Right lobe of liver (tissue), 6 donors: ENCODE measurements around the gene RNF223. TPM values are rescaled to one million over a fixed set of nuclear protein-coding genes. Genes with fewer than 3 reads are reported as not detected.

Experiments used
- ATAC-seq, 4 donors: fragments of 200-7000 bp; cut with Tn5 transposase; one replicate each; pipeline ENCODE4 v1.9.1; 2020; ENCODE audit warnings: mild to moderate bottlenecking in 4 of 4, moderate library complexity in 4 of 4
- DNase-seq, 3 donors: peaks; one replicate each; pipeline ENCODE4 v3.0.0-alpha.2; 2020
- H3K27ac ChIP-seq, 3 donors: fragments of 200-600 bp; one replicate each; pipeline ENCODE4 v1.8.0; 2022
- H3K27me3 ChIP-seq, 2 donors: fragments of 200-600 bp; one replicate each; pipeline ENCODE4 v1.8.0; 2022
- H3K36me3 ChIP-seq, 4 donors: fragments of 200-600 bp; sonication (generic) in 1 of 4; one replicate each; pipeline versions ENCODE4 v1.5.1 to v1.8.0; 2017 to 2022; ENCODE audit warnings: control low read depth in 1 of 4
- H3K4me1 ChIP-seq, 4 donors: fragments of 200-600 bp; sonication (generic) in 1 of 4; one replicate each; pipeline versions ENCODE4 v1.5.1 to v1.8.0; 2017 to 2022; ENCODE audit warnings: control low read depth in 1 of 4
- H3K4me3 ChIP-seq, 3 donors: fragments of 200-600 bp; one replicate each; pipeline ENCODE4 v1.8.0; 2022
- H3K9me3 ChIP-seq, 4 donors: fragments of 200-600 bp; sonication (generic) in 1 of 4; one replicate each; pipeline versions ENCODE4 v1.5.1 to v1.8.0; 2017 to 2022; ENCODE audit warnings: control low read depth in 1 of 4
- POLR2A ChIP-seq: fragments of 450-650 bp; IDR thresholded peaks from one replicate; pipeline ENCODE4 v1.6.1; 2017; ENCODE audit warnings: antibody characterized with exemption, mild to moderate bottlenecking
- WGBS: methylation state at CpG from one replicate; pipeline ENCODE4 v1.1.6; 2018; ENCODE audit warnings: low coverage, low lambda C conversion rate; ENCODE audit not compliant: insufficient coverage; ENCODE audit errors: missing lambda C conversion rate; 5-methylcytosine and 5-hydroxymethylcytosine counted together
- intact Hi-C, 2 donors: fragments of 100-400 bp; cut with DNase I; formaldehyde crosslinking; loops; one replicate each; pipeline versions ENCODE4 v1.11.2 to v1.14.1; 2022
- total RNA-seq, 6 experiments: library from RNA; depleted of rRNA in 2 of 6; stranded (reverse); fragments of >200 nt in 2 of 6; fragmentation: NEBNext Ultra II Directional in 3 of 6; extraction: Animal tissue kit (Norgen Biotek cat#: 25700) in 3 of 6; gene quantifications; one replicate each; pipeline versions ENCODE4 v1.1.0 to v1.2.4, GENCODE V29; 2016 to 2023
- TF ChIP-seq, protein P1 (sequence below), 4 donors: fragments of 200-600 bp in 3 of 4; fragments of 450-650 bp in 1 of 4; IDR thresholded peaks; one replicate each; pipeline versions ENCODE4 v1.5.1 to v1.8.0; 2016 to 2022; ENCODE audit warnings: antibody characterized with exemption in 4 of 4, mild to moderate bottlenecking in 2 of 4
- donor health status: DM: no; HTN: yes; CAD: no.
- donor health status: DM: no; HTN: no; CAD: no.
- donor health status: DM: no; HTN: no; CAD: no.
- donor health status: DM: no; HTN: yes; CAD: no.
- donor health status: DM: no; HTN: yes; CAD: no.

The RNF223 gene
- total RNA-seq, 6 experiments from 2014 or later = not detected

DNA sequence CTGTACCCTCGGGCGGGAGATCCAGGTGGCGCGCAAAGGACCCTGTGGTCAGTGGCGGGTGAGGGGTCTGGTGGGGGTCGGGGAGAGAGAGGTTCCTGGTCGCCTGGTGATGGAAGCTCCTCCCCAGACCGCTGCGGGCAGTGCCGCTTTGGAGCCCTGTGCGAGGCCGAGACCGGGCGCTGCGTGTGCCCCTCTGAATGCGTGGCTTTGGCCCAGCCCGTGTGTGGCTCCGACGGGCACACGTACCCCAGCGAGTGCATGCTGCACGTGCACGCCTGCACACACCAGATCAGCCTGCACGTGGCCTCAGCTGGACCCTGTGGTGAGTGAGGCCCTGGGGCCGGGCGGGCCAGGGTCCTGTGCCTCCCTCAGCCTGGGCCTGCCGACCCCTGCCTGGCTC, 30.7 kb downstream of the RNF223 start:
- intact Hi-C loops = no loop called here
- DNase-seq (no peak), ATAC-seq (no peak)
- no peak for TF ChIP-seq POLR2A
- TF ChIP-seq, protein P1, sequence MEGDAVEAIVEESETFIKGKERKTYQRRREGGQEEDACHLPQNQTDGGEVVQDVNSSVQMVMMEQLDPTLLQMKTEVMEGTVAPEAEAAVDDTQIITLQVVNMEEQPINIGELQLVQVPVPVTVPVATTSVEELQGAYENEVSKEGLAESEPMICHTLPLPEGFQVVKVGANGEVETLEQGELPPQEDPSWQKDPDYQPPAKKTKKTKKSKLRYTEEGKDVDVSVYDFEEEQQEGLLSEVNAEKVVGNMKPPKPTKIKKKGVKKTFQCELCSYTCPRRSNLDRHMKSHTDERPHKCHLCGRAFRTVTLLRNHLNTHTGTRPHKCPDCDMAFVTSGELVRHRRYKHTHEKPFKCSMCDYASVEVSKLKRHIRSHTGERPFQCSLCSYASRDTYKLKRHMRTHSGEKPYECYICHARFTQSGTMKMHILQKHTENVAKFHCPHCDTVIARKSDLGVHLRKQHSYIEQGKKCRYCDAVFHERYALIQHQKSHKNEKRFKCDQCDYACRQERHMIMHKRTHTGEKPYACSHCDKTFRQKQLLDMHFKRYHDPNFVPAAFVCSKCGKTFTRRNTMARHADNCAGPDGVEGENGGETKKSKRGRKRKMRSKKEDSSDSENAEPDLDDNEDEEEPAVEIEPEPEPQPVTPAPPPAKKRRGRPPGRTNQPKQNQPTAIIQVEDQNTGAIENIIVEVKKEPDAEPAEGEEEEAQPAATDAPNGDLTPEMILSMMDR (IDR thresholded peaks at IDR 0.05) = no peak
- H3K9me3 ChIP-seq = no peaks in the 10 kb centered on the region
- no peaks in the 10 kb centered on the region for H3K27me3 ChIP-seq
- no peak overlapping the region for H3K4me3 ChIP-seq
- H3K36me3 ChIP-seq = peaks cover 0 to 2% (median 0%) of the 10 kb centered on the region in 4 donors
- no peak overlapping the region for H3K27ac ChIP-seq
- H3K4me1 ChIP-seq = peaks cover 0 to 10% (median 5%) of the 10 kb centered on the region in 4 donors
- WGBS = no CpG with 5 or more reads among the region's 27 CpGs

DNA sequence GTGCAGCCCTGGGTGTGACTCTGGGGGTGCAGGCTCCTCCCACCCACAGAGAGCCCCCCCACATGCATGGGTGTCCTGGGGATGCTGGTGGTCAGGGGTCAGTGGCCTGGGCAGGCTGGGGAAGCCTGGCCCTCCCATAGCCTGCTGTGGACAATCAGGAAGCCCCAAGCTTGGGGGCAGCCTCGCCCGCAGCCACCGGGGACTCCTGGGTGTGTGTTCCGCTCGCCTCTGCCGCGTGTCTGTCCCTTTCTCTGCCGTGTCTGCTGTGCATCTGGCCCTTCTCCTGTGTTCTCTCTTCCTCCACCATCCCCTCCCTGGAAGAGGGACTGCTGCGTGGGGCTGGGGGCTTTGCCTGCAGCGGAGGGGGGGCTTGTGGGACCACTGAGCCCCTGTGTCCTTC, 31.3 kb downstream of the RNF223 start:
- intact Hi-C loops = no loop called here
- Histone ChIP-seq H3K27me3 (no peaks in the 10 kb centered on the region), H3K36me3 (peaks cover 0 to 2% (median 0%) of the 10 kb centered on the region in 4 donors), H3K4me3 (no peak overlapping the region), H3K9me3 (no peaks in the 10 kb centered on the region), H3K4me1 (peaks cover 0 to 10% (median 5%) of the 10 kb centered on the region in 4 donors), H3K27ac (no peak overlapping the region)
- no CpG with 5 or more reads among the region's 10 CpGs for WGBS
- no peak for TF ChIP-seq POLR2A
- TF ChIP-seq, protein P1 (IDR thresholded peaks at IDR 0.05) = no peak
- ATAC-seq = no peak
- DNase-seq = no peak

- DNase-seq = no peak
- TF ChIP-seq POLR2A = no peak
- TF ChIP-seq, protein P1 (IDR thresholded peaks at IDR 0.05) = no peak
- WGBS = 92% methylated on average over 5 of the region's 25 CpGs
- H3K36me3 ChIP-seq = no peaks in the 10 kb centered on the region
- peaks cover 0 to 10% (median 5%) of the 10 kb centered on the region in 4 donors for H3K4me1 ChIP-seq
- H3K27me3 ChIP-seq = no peaks in the 10 kb centered on the region
- H3K4me3 ChIP-seq = no peak overlapping the region
- no peak overlapping the region for H3K27ac ChIP-seq
- no peaks in the 10 kb centered on the region for H3K9me3 ChIP-seq
- ATAC-seq = no peak
- intact Hi-C loops = no loop called here
These were observed 32.2 kb downstream of the RNF223 start for GRCh38 chr1:1041873-1042272.

DNA sequence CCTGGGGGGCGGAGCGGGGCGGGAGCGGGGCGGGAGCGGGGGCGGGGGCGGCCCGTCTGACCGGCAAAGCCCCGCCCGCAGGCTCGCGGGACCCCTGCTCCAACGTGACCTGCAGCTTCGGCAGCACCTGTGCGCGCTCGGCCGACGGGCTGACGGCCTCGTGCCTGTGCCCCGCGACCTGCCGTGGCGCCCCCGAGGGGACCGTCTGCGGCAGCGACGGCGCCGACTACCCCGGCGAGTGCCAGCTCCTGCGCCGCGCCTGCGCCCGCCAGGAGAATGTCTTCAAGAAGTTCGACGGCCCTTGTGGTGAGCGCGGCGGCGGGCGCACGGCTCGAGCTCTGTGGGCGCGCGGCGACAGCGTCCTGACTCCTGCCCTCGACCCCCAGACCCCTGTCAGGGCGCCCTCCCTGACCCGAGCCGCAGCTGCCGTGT, 33.0 kb downstream of the RNF223 start:
- DNase-seq = no peak
- WGBS = no CpG with 5 or more reads among the region's 60 CpGs
- intact Hi-C loops = no loop called here
- no peak overlapping the region for H3K27ac ChIP-seq
- no peak overlapping the region for H3K4me3 ChIP-seq
- H3K9me3 ChIP-seq = no peaks in the 10 kb centered on the region
- no peak for ATAC-seq
- H3K27me3 ChIP-seq = no peaks in the 10 kb centered on the region
- TF ChIP-seq, protein P1 (IDR thresholded peaks at IDR 0.05) = no peak
- TF ChIP-seq POLR2A = no peak
- peaks cover 0 to 10% (median 5%) of the 10 kb centered on the region in 4 donors for H3K4me1 ChIP-seq
- H3K36me3 ChIP-seq = no peaks in the 10 kb centered on the region
